PC-9 (cell line): Measurements from ENCODE around the gene FAU. TPM values are rescaled to one million over a fixed set of nuclear protein-coding genes. Genes with fewer than 3 reads are reported as not detected.

ENCODE experiments used
- BruUV-seq: library from RNA; stranded (reverse); fragments of 400-500 nt; replicated peaks from 2 replicates; lab custom pipeline; 2021; lab: Mats Ljungman, UMichigan
- CTCF ChIA-PET: fragments of 300-600 bp; sonication (Branson Sonifier 250); formaldehyde crosslinking; loops from one replicate; lab custom pipeline; 2022; ENCODE audit warnings: antibody characterized with exemption; lab: Charles Lee
- POLR2A ChIA-PET: fragments of 300-600 bp; sonication (Branson Sonifier 250); formaldehyde crosslinking; loops from one replicate; lab custom pipeline; 2022; ENCODE audit warnings: antibody characterized with exemption; ENCODE audit not compliant: unreplicated experiment; lab: Charles Lee
- DNase-seq, 2 experiments: peaks; one replicate each; pipeline versions ENCODE4 v3.0.0 to v3.0.0-alpha.2; 2015 to 2022; ENCODE audit warnings: mixed read lengths in 1 of 2
- H2AFZ ChIP-seq: fragments of 200-600 bp; sonication (generic); 2 replicates; pipeline ENCODE4 v1.8.1; 2017; ENCODE audit warnings: antibody characterized with exemption
- H3F3A ChIP-seq: fragments of 200-600 bp; sonication (generic); 2 replicates; pipeline ENCODE4 v1.8.1; 2017; ENCODE audit warnings: antibody characterized with exemption, mild to moderate bottlenecking, low read depth; ENCODE audit not compliant: insufficient read depth
- H3K27ac ChIP-seq: fragments of 200-600 bp; sonication (generic); 2 replicates; pipeline ENCODE4 v1.6.1; 2016; ENCODE audit warnings: mixed run types
- H3K27me3 ChIP-seq: fragments of 200-600 bp; sonication (generic); 2 replicates; pipeline ENCODE4 v1.6.1; 2016; ENCODE audit warnings: low read depth, mixed run types; ENCODE audit not compliant: insufficient read depth
- H3K36me3 ChIP-seq: fragments of 200-600 bp; sonication (generic); 2 replicates; pipeline ENCODE4 v1.6.1; 2016; ENCODE audit warnings: low read depth, mixed run types
- H3K4me1 ChIP-seq: fragments of 200-600 bp; sonication (generic); replicated peaks from 2 replicates; pipeline ENCODE4 v1.6.1; 2016; ENCODE audit warnings: mixed run types; ENCODE audit not compliant: insufficient read depth
- H3K4me2 ChIP-seq: fragments of 200-600 bp; sonication (generic); 2 replicates; pipeline ENCODE4 v1.6.1; 2017; ENCODE audit warnings: mixed run types
- H3K4me3 ChIP-seq: fragments of 200-600 bp; sonication (generic); 2 replicates; pipeline ENCODE4 v1.6.1; 2016; ENCODE audit warnings: mixed run types
- H3K79me2 ChIP-seq: fragments of 200-600 bp; sonication (generic); 2 replicates; pipeline ENCODE4 v1.6.1; 2017; ENCODE audit warnings: low read depth, mixed run types
- H3K9me2 ChIP-seq: fragments of 200-600 bp; sonication (generic); 2 replicates; pipeline ENCODE4 v1.8.1; 2017; ENCODE audit warnings: mild to moderate bottlenecking; ENCODE audit not compliant: insufficient read depth
- H3K9me3 ChIP-seq: fragments of 200-600 bp; sonication (generic); 2 replicates; pipeline ENCODE4 v1.8.1; 2016; ENCODE audit warnings: low read depth; ENCODE audit not compliant: insufficient read depth
- H4K20me1 ChIP-seq: fragments of 200-600 bp; sonication (generic); 2 replicates; pipeline ENCODE4 v1.8.1; 2017; ENCODE audit not compliant: insufficient read depth
- CTCF ChIP-seq: fragments of 200-600 bp; sonication (generic); conservative IDR thresholded peaks from 2 replicates; pipeline ENCODE4 v1.6.1; 2017; ENCODE audit warnings: mixed run types, antibody characterized with exemption, mild to moderate bottlenecking, moderate library complexity
- EZH2 ChIP-seq: fragments of 200-600 bp; sonication (generic); IDR thresholded peaks from 2 replicates; pipeline ENCODE4 v1.8.0; 2017; ENCODE audit warnings: antibody characterized with exemption, low read depth
- intact Hi-C: fragments of 100-400 bp; cut with micrococcal nuclease; formaldehyde crosslinking; loops from one replicate; pipeline ENCODE4 v1.10.0; 2022; ENCODE audit not compliant: unreplicated experiment
- total RNA-seq: library from RNA; stranded (reverse); gene quantifications from 2 replicates; pipeline ENCODE4 v1.2.3, GENCODE V29; 2021

Gene FAU
- total RNA-seq, 1 experiment from 2014 or later: 973 TPM

- peak; percentile 51 to 59 for DNase-seq
- intact Hi-C loops: loop anchor here (2.0 to 5.0 kb wide), 6 partner anchors 90 to 339 kb away; partner anchors contain the start of genes ARL2, ATG2A, PPP2R5B and SF1
- H3K9me3 ChIP-seq: no peaks in the 10 kb centered on the region
- ChIA-PET CTCF (interaction anchor here (0.7 to 0.9 kb wide), 2 partner anchors 66 to 1544 kb away, joined by 3 to 5 read pairs; no protein-coding TSS in a partner anchor), POLR2A (interaction anchor here (0.6 kb wide), 1 partner anchor 15 kb away, joined by 3 read pairs; no protein-coding TSS in a partner anchor)
- peaks cover 17% of the 10 kb centered on the region for H3K36me3 ChIP-seq
- H4K20me1 ChIP-seq: peaks cover 10% of the 10 kb centered on the region; the same call in 1 of the 2 replicates
- peaks cover 57% of the 10 kb centered on the region for H3K79me2 ChIP-seq
- H3K4me2 ChIP-seq: peak overlapping the region; percentile 98
- peak overlapping the region; percentile 86 for H3K27ac ChIP-seq
- no TSS peak for BruUV-seq
- H3K4me3 ChIP-seq: peak overlapping the region; percentile 100
- H3K27me3 ChIP-seq: no peaks in the 10 kb centered on the region
- peaks cover 38% of the 10 kb centered on the region for H3K4me1 ChIP-seq
- H2AFZ ChIP-seq: peak overlapping the region; percentile 75
- no peaks in the 10 kb centered on the region for H3K9me2 ChIP-seq
- H3F3A ChIP-seq: peaks cover 75% of the 10 kb centered on the region
- TF ChIP-seq EZH2: no peak
- no peak for TF ChIP-seq CTCF
Observed at GRCh38 chr11:65116370-65117205, 5.3 kb downstream of the FAU start.

GRCh38 chr11:65115361-65116082, 6.4 kb downstream of the FAU start:
- peaks cover 10% of the 10 kb centered on the region; the same call in 1 of the 2 replicates for H4K20me1 ChIP-seq
- H3K27ac ChIP-seq: no peak overlapping the region
- intact Hi-C loops: loop anchor here (2.0 to 5.0 kb wide), 6 partner anchors 89 to 338 kb away; partner anchors contain the start of genes ARL2, ATG2A, PPP2R5B and SF1
- H3K4me3 ChIP-seq: peak overlapping the region; percentile 100; the same call in 1 of the 2 replicates
- peaks cover 10% of the 10 kb centered on the region for H3K36me3 ChIP-seq
- no peaks in the 10 kb centered on the region for H3K9me2 ChIP-seq
- CTCF ChIA-PET: no interaction called here
- H3K27me3 ChIP-seq: no peaks in the 10 kb centered on the region
- peaks cover 39% of the 10 kb centered on the region for H3K4me1 ChIP-seq
- no peak for DNase-seq
- BruUV-seq: no TSS peak
- TF ChIP-seq EZH2 (no peak), CTCF (no peak)
- H3K9me3 ChIP-seq: no peaks in the 10 kb centered on the region
- H3K79me2 ChIP-seq: peaks cover 46% of the 10 kb centered on the region
- peaks cover 74% of the 10 kb centered on the region for H3F3A ChIP-seq
- no peak overlapping the region for H2AFZ ChIP-seq
- POLR2A ChIA-PET: no interaction called here
- H3K4me2 ChIP-seq: peak overlapping the region; percentile 98
